NCI-H1105 treated with DMSO at 0.1 percent for 48 hours (cell line): Measurements from ENCODE around the gene SPTBN5.

Source experiments
- DNase-seq: peaks from one replicate; lab custom pipeline; 2025; lab: John Stamatoyannopoulos, UW

Gene SPTBN5

GRCh38 chr15:41903782-41904181 lies 9.9 kb upstream of the SPTBN5 start:
- DNase-seq, result no peak

- DNase-seq, result no peak
These were observed 7.6 kb upstream of the SPTBN5 start for GRCh38 chr15:41901431-41901830.

- DNase-seq, result no peak
These were observed 6.9 kb upstream of the SPTBN5 start for GRCh38 chr15:41900526-41901380.

- DNase-seq, result no peak
These were observed 6.1 kb upstream of the SPTBN5 start for GRCh38 chr15:41899854-41900442.

GRCh38 chr15:41897363-41897799 lies 3.5 kb upstream of the SPTBN5 start:
- no peak for DNase-seq

- no peak for DNase-seq
These were observed 2.7 kb upstream of the SPTBN5 start for GRCh38 chr15:41896566-41896965.

- no peak for DNase-seq
These were observed 2.1 kb upstream of the SPTBN5 start for GRCh38 chr15:41895957-41896356.

- DNase-seq, result no peak
These were observed 1.6 kb upstream of the SPTBN5 start for GRCh38 chr15:41895491-41895890.

GRCh38 chr15:41894791-41895463 lies 1.1 kb upstream of the SPTBN5 start:
- DNase-seq, result peak; percentile 28

GRCh38 chr15:41894251-41894790 lies 468 bp upstream of the SPTBN5 start:
- no peak for DNase-seq

- no peak for DNase-seq
These were observed 1.0 kb downstream of the SPTBN5 start for GRCh38 chr15:41892621-41893421.

- peak; percentile 80 for DNase-seq
These were observed 1.9 kb downstream of the SPTBN5 start for GRCh38 chr15:41891946-41892345.

GRCh38 chr15:41891226-41891625 lies 2.6 kb downstream of the SPTBN5 start:
- DNase-seq, result no peak

GRCh38 chr15:41890050-41890690 lies 3.7 kb downstream of the SPTBN5 start:
- no peak for DNase-seq

GRCh38 chr15:41888662-41889253 lies 5.1 kb downstream of the SPTBN5 start:
- no peak for DNase-seq

GRCh38 chr15:41887893-41888292 lies 6.0 kb downstream of the SPTBN5 start:
- no peak for DNase-seq

GRCh38 chr15:41887161-41887560 lies 6.7 kb downstream of the SPTBN5 start:
- no peak for DNase-seq

GRCh38 chr15:41886741-41887140 lies 7.1 kb downstream of the SPTBN5 start:
- DNase-seq, result no peak

- DNase-seq, result no peak
These were observed 8.0 kb downstream of the SPTBN5 start for GRCh38 chr15:41885841-41886240.

GRCh38 chr15:41885321-41885720 lies 8.5 kb downstream of the SPTBN5 start:
- no peak for DNase-seq

- DNase-seq, result no peak
These were observed 9.4 kb downstream of the SPTBN5 start for GRCh38 chr15:41884458-41884857.
